GM19395 (cell line): Measurements from ENCODE around the gene FAM199X.
"Not testable (repeated sequence)": the region's sequence is repeated elsewhere in the genome, so short reads cannot be mapped to it uniquely, and the experiment has no call there.

ENCODE experiments used
- ATAC-seq: cut with Tn5 transposase; IDR thresholded peaks from one replicate; pipeline ENCODE4 v1.9.1; 2021; ENCODE audit warnings: mild to moderate bottlenecking, moderate library complexity; ENCODE audit not compliant: unreplicated experiment

FAM199X gene

DNA sequence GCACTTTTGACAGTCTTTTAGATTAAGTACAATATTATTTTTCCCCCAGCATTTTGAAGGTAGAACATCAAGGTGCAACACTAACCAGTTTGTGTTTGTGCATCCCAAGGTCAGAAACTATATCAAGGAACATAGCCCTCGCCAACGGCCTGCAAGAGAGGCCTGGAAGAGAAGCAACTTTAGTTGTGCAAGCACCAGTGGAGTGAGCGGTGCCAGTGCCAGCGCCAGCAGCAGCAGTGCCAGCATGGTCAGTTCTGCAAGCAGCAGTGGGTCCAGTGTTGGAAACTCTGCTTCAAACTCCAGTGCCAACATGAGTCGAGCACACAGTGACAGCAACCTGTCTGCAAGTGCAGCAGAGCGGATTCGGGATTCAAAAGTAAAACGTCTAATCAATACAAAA lies 21.7 kb downstream of the FAM199X start:
- ATAC-seq = no peak

DNA sequence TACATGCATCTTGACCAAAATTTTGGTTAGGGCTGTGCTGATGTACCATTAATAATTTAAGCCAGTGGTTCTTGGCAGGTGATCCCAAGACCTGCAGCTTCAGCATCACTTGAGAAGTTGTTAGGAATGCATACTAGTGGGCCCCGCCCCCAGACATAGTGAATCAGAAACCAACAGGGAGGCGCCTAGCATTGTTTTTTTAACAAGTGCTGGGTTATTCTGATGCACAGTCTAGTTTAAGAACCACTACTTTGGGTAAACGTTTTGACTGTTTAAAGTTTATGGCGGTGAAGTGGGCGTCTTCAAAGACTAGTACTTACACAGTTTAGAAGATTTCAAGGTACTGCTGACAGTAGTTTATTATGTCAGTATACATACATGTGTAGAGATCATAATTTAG lies 23.6 kb downstream of the FAM199X start:
- ATAC-seq = no peak

DNA sequence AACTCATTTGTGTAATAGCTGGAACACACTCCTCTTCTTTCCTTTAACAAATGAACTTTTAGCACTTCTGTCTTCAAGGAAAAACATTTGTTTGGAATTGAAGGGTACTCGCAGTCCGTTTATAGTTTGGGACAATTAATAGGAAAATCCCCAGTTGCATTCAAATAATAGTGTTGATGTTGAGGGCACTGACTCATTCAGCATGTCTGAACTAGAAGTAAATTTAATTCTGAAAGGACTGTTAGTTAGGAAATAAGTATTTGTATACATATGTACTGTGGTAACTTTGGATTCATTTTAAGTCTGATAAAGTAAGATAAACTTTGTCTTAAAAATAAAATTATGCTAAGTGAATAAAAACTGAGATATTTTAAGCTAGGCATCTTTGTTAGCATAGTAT lies 27.2 kb downstream of the FAM199X start:
- ATAC-seq = no peak

DNA sequence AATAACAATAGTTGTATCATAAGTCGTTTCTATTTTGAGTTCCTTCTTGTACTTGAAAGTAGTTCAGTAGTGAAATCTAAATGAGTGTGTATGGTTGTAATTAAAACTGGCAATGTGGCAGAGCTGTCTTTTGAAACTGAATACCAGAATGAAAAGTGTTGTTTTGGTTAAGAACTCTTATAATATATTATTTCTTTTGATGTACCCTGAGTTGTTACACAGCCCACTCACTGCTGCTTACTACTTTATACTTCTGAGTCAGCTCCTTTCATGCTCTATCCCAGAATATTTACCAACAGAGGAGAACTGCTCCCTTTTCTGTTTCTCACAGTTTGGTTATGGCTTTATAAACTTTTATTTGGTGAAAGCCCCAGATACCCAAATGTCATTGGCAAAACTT lies 28.8 kb downstream of the FAM199X start:
- ATAC-seq = no peak

DNA sequence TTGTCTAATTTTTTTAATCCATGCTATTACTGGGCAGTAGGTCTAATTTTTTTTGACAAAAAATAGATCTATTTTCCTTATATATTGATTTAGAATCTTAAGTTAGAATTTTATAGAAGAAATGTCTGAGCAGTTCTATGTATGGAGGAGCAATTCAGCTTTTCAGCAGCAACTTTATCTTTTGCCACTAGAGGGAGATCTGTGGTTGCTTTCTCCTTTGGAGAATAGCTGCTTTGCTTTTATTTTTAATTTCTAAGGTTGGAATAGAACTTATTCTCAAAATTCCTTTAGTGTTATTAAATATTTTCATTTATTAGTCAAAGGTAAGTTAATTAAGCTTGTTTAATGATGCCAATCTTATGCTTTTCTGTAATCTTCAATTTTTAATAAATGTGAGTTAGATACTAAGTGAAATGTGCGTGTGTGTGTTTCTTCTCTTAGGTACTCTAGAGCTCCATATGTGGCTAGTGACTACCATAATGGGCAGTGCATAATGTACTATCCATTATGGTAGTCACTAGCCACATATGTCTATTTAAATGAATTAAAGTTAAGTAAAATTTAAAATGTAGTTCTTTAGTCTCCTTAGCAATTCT lies 29.3 kb downstream of the FAM199X start:
- peak; percentile 76 for ATAC-seq

DNA sequence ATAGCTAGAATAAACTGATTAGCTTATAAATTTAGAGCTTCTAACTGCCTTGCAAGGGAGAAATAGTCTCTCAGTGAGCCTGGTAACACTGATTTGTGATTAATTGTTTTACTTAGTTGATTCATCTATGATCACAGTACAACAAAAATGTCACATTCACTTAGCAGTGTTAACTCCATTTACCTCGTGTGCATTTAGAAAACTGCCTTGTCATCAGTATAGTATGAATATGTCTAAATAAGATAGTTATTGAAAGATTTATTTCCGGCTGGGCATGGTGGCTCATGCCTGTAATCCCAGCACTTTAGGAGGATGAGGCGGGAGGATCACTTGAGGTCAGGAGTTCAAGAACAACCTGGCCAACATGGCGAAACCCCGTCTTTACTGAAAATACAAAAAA lies 39.3 kb downstream of the FAM199X start:
- no peak for ATAC-seq

DNA sequence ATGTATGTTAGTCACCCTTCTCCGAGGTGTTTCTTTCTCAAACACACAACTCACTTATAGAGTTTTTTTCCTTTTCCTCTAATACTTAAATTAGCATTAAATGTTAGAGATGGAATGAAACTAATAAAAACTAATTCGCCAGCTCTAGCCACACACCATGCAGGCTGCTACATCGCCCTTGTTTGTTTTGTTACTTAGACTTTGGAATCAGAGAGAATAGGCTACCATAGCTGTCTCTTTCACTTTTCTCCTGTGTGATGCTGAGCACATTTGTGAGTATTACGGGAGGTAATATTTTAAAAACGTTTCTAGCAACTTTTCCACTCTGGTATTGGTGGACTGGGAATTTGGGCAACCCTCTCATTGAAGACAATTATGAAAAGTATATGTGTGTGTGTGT lies 44.9 kb downstream of the FAM199X start:
- ATAC-seq = no peak

DNA sequence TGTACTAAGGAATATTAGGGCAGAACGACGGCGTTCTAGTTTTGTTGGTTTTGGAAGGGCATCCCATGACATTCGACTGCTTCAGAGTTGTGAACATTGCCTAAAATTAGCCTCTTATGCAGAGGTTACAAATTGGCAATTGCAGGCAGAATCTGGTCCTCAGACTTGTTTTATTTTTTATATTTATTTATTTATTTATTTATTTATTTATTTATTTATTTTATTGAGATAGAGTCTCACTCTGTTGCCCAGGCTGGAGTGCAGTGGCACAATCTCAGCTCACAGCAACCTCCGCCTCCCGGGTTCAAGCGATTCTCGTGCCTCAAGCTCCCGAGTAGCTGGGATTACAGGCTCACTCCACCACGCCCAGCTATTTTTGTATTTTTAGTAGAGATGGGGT lies 63.8 kb downstream of the FAM199X start:
- not testable (repeated sequence) for ATAC-seq
